IMR-90 (cell line): ENCODE results near the gene PROK2. TPM values are rescaled to one million over a fixed set of nuclear protein-coding genes. Genes with fewer than 3 reads are reported as not detected.

Experiments used
- ATAC-seq: fragments of 200-7000 bp; cut with Tn5 transposase; 2 replicates; pipeline ENCODE4 v1.9.1; 2020; ENCODE audit warnings: low read depth, mild to moderate bottlenecking, moderate library complexity
- BruUV-seq: library from RNA; stranded (reverse); fragments of 400-500 nt; replicated peaks from 2 replicates; lab custom pipeline; 2021; lab: Mats Ljungman, UMichigan
- CTCF ChIA-PET: fragments of 300-600 bp; formaldehyde crosslinking; extraction: SDS; loops from one replicate; lab custom pipeline; 2021; ENCODE audit warnings: antibody characterized with exemption; lab: Yijun Ruan, JAX
- POLR2A ChIA-PET: fragments of 300-600 bp; sonication (Branson Sonifier 250); formaldehyde crosslinking; loops from one replicate; lab custom pipeline; 2022; ENCODE audit warnings: antibody characterized with exemption; ENCODE audit not compliant: unreplicated experiment; lab: Charles Lee
- DNase-seq: peaks from one replicate; pipeline ENCODE4 v3.0.0; 2013
- H2AFZ ChIP-seq: replicated peaks from 2 replicates; pipeline ENCODE3; 2013; ENCODE audit warnings: low read length, mild to moderate bottlenecking; ENCODE audit not compliant: poor library complexity
- H2AK5ac ChIP-seq: 2 replicates; pipeline ENCODE4 v1.6.1; 2013; ENCODE audit warnings: low read depth, low read length, inconsistent platforms
- H2AK9ac ChIP-seq: replicated peaks from 2 replicates; pipeline ENCODE3; 2013; ENCODE audit warnings: mild to moderate bottlenecking, low read depth, low read length, moderate library complexity; ENCODE audit not compliant: poor library complexity
- H2BK120ac ChIP-seq: 2 replicates; pipeline ENCODE4 v1.6.1; 2013; ENCODE audit warnings: low read depth, low read length, inconsistent platforms
- H2BK15ac ChIP-seq: 3 replicates; pipeline ENCODE4 v1.6.1; 2013; ENCODE audit warnings: low read depth, low read length, inconsistent platforms
- H2BK20ac ChIP-seq: 2 replicates; pipeline ENCODE4 v1.6.1; 2013; ENCODE audit warnings: low read depth, mild to moderate bottlenecking, inconsistent platforms, low read length, moderate library complexity
- H2BK5ac ChIP-seq: 2 replicates; pipeline ENCODE4 v1.6.1; 2013; ENCODE audit warnings: mild to moderate bottlenecking, low read depth, low read length, inconsistent platforms; ENCODE audit not compliant: poor library complexity, severe bottlenecking
- H3K14ac ChIP-seq: replicated peaks from 2 replicates; pipeline ENCODE4 v1.6.1; 2013; ENCODE audit warnings: low read depth, low read length, inconsistent platforms
- H3K18ac ChIP-seq: 2 replicates; pipeline ENCODE4 v1.6.1; 2013; ENCODE audit warnings: low read depth, low read length, control low read depth
- H3K23ac ChIP-seq: 2 replicates; pipeline ENCODE4 v1.6.1; 2013; ENCODE audit warnings: low read depth, low read length, inconsistent platforms
- H3K27ac ChIP-seq: 2 replicates; pipeline ENCODE4 v1.5.1; 2013; ENCODE audit warnings: mild to moderate bottlenecking, control low read depth, low read length; ENCODE audit not compliant: insufficient read depth
- H3K27me3 ChIP-seq: 2 replicates; pipeline ENCODE4 v1.6.1; 2013; ENCODE audit warnings: low read length; ENCODE audit not compliant: control insufficient read depth, insufficient read depth
- H3K36me3 ChIP-seq: 2 replicates; pipeline ENCODE4 v1.6.1; 2013; ENCODE audit warnings: low read length, mixed read lengths; ENCODE audit not compliant: control insufficient read depth, insufficient read depth
- H3K4ac ChIP-seq: 2 replicates; pipeline ENCODE4 v1.6.1; 2013; ENCODE audit warnings: low read depth, low read length, inconsistent platforms
- H3K4me1 ChIP-seq: 2 replicates; pipeline ENCODE4 v1.6.1; 2013; ENCODE audit warnings: low read length, mixed read lengths; ENCODE audit not compliant: control insufficient read depth, insufficient read depth
- H3K4me2 ChIP-seq: 2 replicates; pipeline ENCODE4 v1.6.1; 2013; ENCODE audit warnings: low read depth, mild to moderate bottlenecking, control low read depth, low read length, moderate library complexity
- H3K4me3 ChIP-seq: 2 replicates; pipeline ENCODE4 v1.5.1; 2013; ENCODE audit warnings: low read depth, mild to moderate bottlenecking, control low read depth, low read length, moderate library complexity; ENCODE audit not compliant: insufficient read depth
- H3K56ac ChIP-seq: 2 replicates; pipeline ENCODE4 v1.6.1; 2013; ENCODE audit warnings: low read length, inconsistent platforms; ENCODE audit not compliant: insufficient read depth; ENCODE audit errors: extremely low read depth
- H3K79me1 ChIP-seq, 2 experiments: 2 replicates each; pipeline ENCODE4 v1.6.1; 2013; ENCODE audit warnings: low read length in 2 of 2, inconsistent platforms in 1 of 2, low read depth in 1 of 2
- H3K9ac ChIP-seq: 2 replicates; pipeline ENCODE4 v1.6.1; 2013; ENCODE audit warnings: low read depth, low read length, control low read depth
- H3K9me1 ChIP-seq: 2 replicates; pipeline ENCODE4 v1.6.1; 2013; ENCODE audit warnings: low read length, inconsistent platforms; ENCODE audit not compliant: insufficient read depth
- H3K9me3 ChIP-seq: 2 replicates; pipeline ENCODE4 v1.6.1; 2013; ENCODE audit warnings: low read length; ENCODE audit not compliant: control insufficient read depth, insufficient read depth
- H4K20me1 ChIP-seq: 2 replicates; pipeline ENCODE4 v1.6.1; 2013; ENCODE audit warnings: low read length, inconsistent platforms; ENCODE audit not compliant: insufficient read depth
- H4K5ac ChIP-seq: 2 replicates; pipeline ENCODE4 v1.6.1; 2013; ENCODE audit warnings: mild to moderate bottlenecking, low read depth, low read length, control low read depth
- H4K8ac ChIP-seq, 2 experiments: 2 replicates each; pipeline ENCODE4 v1.6.1; 2013; ENCODE audit warnings: low read depth in 2 of 2, low read length in 2 of 2, control low read depth in 1 of 2, inconsistent platforms in 1 of 2
- H4K91ac ChIP-seq: 2 replicates; pipeline ENCODE4 v1.6.1; 2013; ENCODE audit warnings: low read depth, low read length, inconsistent platforms; ENCODE audit not compliant: insufficient read depth
- BHLHE40 ChIP-seq: fragments of 150-350 bp; IDR thresholded peaks from 2 replicates; pipeline ENCODE4 v1.6.1; 2016; ENCODE audit warnings: mild to moderate bottlenecking, low read depth, low read length
- CHD1 ChIP-seq: IDR thresholded peaks from 2 replicates; pipeline ENCODE4 v1.6.1; 2012; ENCODE audit warnings: low read depth, low read length, improper control_type of control experiment
- CTCF ChIP-seq: conservative IDR thresholded peaks from 2 replicates; pipeline ENCODE4 v1.5.1; 2012; ENCODE audit warnings: mild to moderate bottlenecking, low read depth, low read length, improper control_type of control experiment
- ELK1 ChIP-seq: fragments of 150-350 bp; IDR thresholded peaks from 2 replicates; pipeline ENCODE4 v1.6.1; 2016; ENCODE audit warnings: low read depth, mild to moderate bottlenecking, low read length, moderate library complexity, borderline replicate concordance
- FOS ChIP-seq: fragments of 150-350 bp; IDR thresholded peaks from 2 replicates; pipeline ENCODE4 v1.6.1; 2016; ENCODE audit warnings: low read depth, low read length
- MAFK ChIP-seq: IDR thresholded peaks from 2 replicates; pipeline ENCODE4 v1.6.1; 2012; ENCODE audit warnings: low read depth, low read length, improper control_type of control experiment
- MXI1 ChIP-seq: IDR thresholded peaks from 2 replicates; pipeline ENCODE4 v1.6.1; 2012; ENCODE audit warnings: low read depth, mild to moderate bottlenecking, low read length, moderate library complexity, borderline replicate concordance
- NFE2L2 ChIP-seq: fragments of 150-350 bp; IDR thresholded peaks from 2 replicates; pipeline ENCODE4 v1.6.1; 2016; ENCODE audit warnings: low read depth, mild to moderate bottlenecking, low read length
- POLR2A ChIP-seq: IDR thresholded peaks from 2 replicates; pipeline ENCODE4 v1.6.1; 2012; ENCODE audit warnings: mild to moderate bottlenecking, low read depth, low read length
- RAD21 ChIP-seq: IDR thresholded peaks from 2 replicates; pipeline ENCODE4 v1.6.1; 2012; ENCODE audit warnings: low read length, improper control_type of control experiment
- RFX5 ChIP-seq: IDR thresholded peaks from 2 replicates; pipeline ENCODE4 v1.8.0; 2012; ENCODE audit warnings: low read depth, mild to moderate bottlenecking, low read length, moderate library complexity
- SMC3 ChIP-seq: fragments of 150-350 bp; IDR thresholded peaks from 2 replicates; pipeline ENCODE4 v1.6.1; 2016; ENCODE audit warnings: low read depth, mild to moderate bottlenecking, antibody characterized with exemption, low read length, moderate library complexity
- USF2 ChIP-seq: fragments of 150-350 bp; IDR thresholded peaks from 2 replicates; pipeline ENCODE4 v1.6.1; 2017; ENCODE audit warnings: mild to moderate bottlenecking, antibody characterized with exemption, low read length, low read depth
- dilution Hi-C: fragments of 300-500 bp; cut with HindIII; formaldehyde crosslinking; loops from one replicate; pipeline ENCODE4 v1.14.3; 2018; ENCODE audit warnings: low sequenced_read_pairs; ENCODE audit not compliant: unreplicated experiment
- in situ Hi-C: fragments of 300-500 bp; cut with MboI; formaldehyde crosslinking; loops from 3 replicates; pipeline ENCODE4 v1.14.3; 2019; ENCODE audit warnings: low sequenced_read_pairs, inconsistent platforms, mixed read lengths
- intact Hi-C: fragments of 100-400 bp; cut with micrococcal nuclease; formaldehyde crosslinking; loops from 2 replicates; pipeline ENCODE4 v1.10.0; 2022
- polyA plus RNA-seq, 3 experiments: library from polyadenylated mRNA; depleted of rRNA; stranded (reverse); fragments of >200 nt; gene quantifications; 2 replicates each; pipeline ENCODE4 v1.2.3, GENCODE V29; 2012; ENCODE audit warnings: low replicate concordance in 1 of 3
- total RNA-seq: library from RNA; depleted of rRNA; stranded (reverse); fragments of >200 nt; gene quantifications from 2 replicates; pipeline ENCODE4 v1.2.3, GENCODE V29; 2012

PROK2 gene
- total and polyA plus RNA-seq, 2 of the 4 experiments (the other 2 are of a cell fraction) = not detected

- Histone ChIP-seq H2BK20ac (no peak overlapping the region), H3K27me3 (peaks cover 61% of the 10 kb centered on the region), H3K9me1 (peaks cover 3% of the 10 kb centered on the region; the same call in 1 of the 2 replicates), H2BK15ac (no peak overlapping the region), H2AK9ac (no peak overlapping the region), H2BK5ac (no peak overlapping the region), H3K4me2 (peak overlapping the region; percentile 91), H3K36me3 (no peaks in the 10 kb centered on the region), H3K4ac (no peak overlapping the region), H2AK5ac (no peak overlapping the region), H3K9me3 (no peaks in the 10 kb centered on the region), H3K4me1 (peaks cover 2% of the 10 kb centered on the region; the same call in 1 of the 2 replicates), H3K14ac (no peak overlapping the region), H3K23ac (no peak overlapping the region), H3K79me1 (no peaks in the 10 kb centered on the region), H4K91ac (no peak overlapping the region), H3K4me3 (no peak overlapping the region), H2BK120ac (no peak overlapping the region), H3K56ac (no peak overlapping the region), H4K5ac (no peak overlapping the region), H3K27ac (no peak overlapping the region), H3K9ac (no peak overlapping the region), H3K18ac (no peak overlapping the region), H4K20me1 (no peaks in the 10 kb centered on the region), H2AFZ (no peak overlapping the region), H4K8ac (no peak overlapping the region)
- TF ChIP-seq POLR2A = no peak
- no peak for TF ChIP-seq RFX5
- TF ChIP-seq MAFK = no peak
- TF ChIP-seq BHLHE40 = no peak
- no peak for TF ChIP-seq USF2
- TF ChIP-seq SMC3 = no peak
- no peak for TF ChIP-seq ELK1
- no peak for TF ChIP-seq MXI1
- no peak for TF ChIP-seq RAD21
- no peak for TF ChIP-seq CHD1
- TF ChIP-seq FOS = no peak
- no peak for TF ChIP-seq CTCF
- TF ChIP-seq NFE2L2 = no peak
- intact Hi-C loops = no loop called here
- CTCF ChIA-PET = interaction anchor here (1.6 kb wide), 1 partner anchor 13 kb away, joined by 6 read pairs; no protein-coding TSS in a partner anchor
- dilution Hi-C loops = no loop called here
- POLR2A ChIA-PET = interaction anchor here (0.6 kb wide), 1 partner anchor 776 kb away, joined by 3 read pairs; no protein-coding TSS in a partner anchor
- DNase-seq = no peak
- in situ Hi-C loops = loop anchor here (5.0 to 10.0 kb wide), 2 partner anchors 1098 to 1351 kb away; no protein-coding TSS in a partner anchor
- no peak for ATAC-seq
- BruUV-seq = no TSS peak
Measured at GRCh38 chr3:71724171-71724453, 60.8 kb downstream of the PROK2 start.
